OCI-LY7 (cell line): ENCODE measurements around the gene UBE4B. TPM values are rescaled to one million over a fixed set of nuclear protein-coding genes. Genes with fewer than 3 reads are reported as not detected.

Experiments
- BruUV-seq: library from RNA; stranded (reverse); fragments of 400-500 nt; replicated peaks from 2 replicates; lab custom pipeline; 2021; lab: Mats Ljungman, UMichigan
- CTCF ChIA-PET: fragments of 300-600 bp; sonication (Branson Sonifier 250); formaldehyde crosslinking; loops from one replicate; lab custom pipeline; 2022; ENCODE audit warnings: antibody characterized with exemption; ENCODE audit not compliant: unreplicated experiment; lab: Charles Lee
- POLR2A ChIA-PET: fragments of 300-600 bp; sonication (Branson Sonifier 250); formaldehyde crosslinking; loops from one replicate; lab custom pipeline; 2022; ENCODE audit warnings: antibody characterized with exemption; lab: Charles Lee
- DNase-seq: peaks from one replicate; pipeline ENCODE4 v3.0.0-alpha.2; 2015; ENCODE audit warnings: low spot score
- H2AFZ ChIP-seq: fragments of 200-600 bp; sonication (generic), shearing (Covaris generic); 2 replicates; pipeline ENCODE4 v1.6.1; 2014; ENCODE audit warnings: mild to moderate bottlenecking, antibody characterized with exemption, low read length, moderate library complexity
- H3K27ac ChIP-seq: fragments of 200-600 bp; sonication (generic); 2 replicates; pipeline ENCODE4 v1.5.1; 2014; ENCODE audit warnings: mixed run types, low read depth, mild to moderate bottlenecking, moderate library complexity, low read length, inconsistent platforms; ENCODE audit not compliant: poor library complexity, severe bottlenecking
- H3K36me3 ChIP-seq: fragments of 200-600 bp; sonication (generic); 2 replicates; pipeline ENCODE4 v1.6.1; 2014; ENCODE audit warnings: mild to moderate bottlenecking, antibody characterized with exemption, low read length, moderate library complexity, mixed read lengths; ENCODE audit not compliant: insufficient read depth
- H3K4me1 ChIP-seq: fragments of 200-600 bp; sonication (generic); 2 replicates; pipeline ENCODE4 v1.5.1; 2014; ENCODE audit warnings: mild to moderate bottlenecking, low read length; ENCODE audit not compliant: insufficient read depth, poor library complexity, severe bottlenecking
- H3K4me2 ChIP-seq: fragments of 200-600 bp; sonication (generic); 2 replicates; pipeline ENCODE4 v1.6.1; 2014; ENCODE audit warnings: mild to moderate bottlenecking, low read length
- H3K4me3 ChIP-seq: fragments of 200-600 bp; sonication (generic); 2 replicates; pipeline ENCODE4 v1.5.1; 2014; ENCODE audit warnings: mild to moderate bottlenecking, low read depth, low read length; ENCODE audit not compliant: poor library complexity, severe bottlenecking
- H3K79me2 ChIP-seq: fragments of 200-600 bp; sonication (generic); 2 replicates; pipeline ENCODE4 v1.6.1; 2016; ENCODE audit warnings: low read depth, mild to moderate bottlenecking, low read length, moderate library complexity, mixed read lengths; ENCODE audit not compliant: insufficient read depth
- H3K9me2 ChIP-seq: fragments of 200-600 bp; sonication (generic); 2 replicates; pipeline ENCODE4 v1.6.1; 2016; ENCODE audit warnings: mild to moderate bottlenecking, low read length, mixed read lengths; ENCODE audit not compliant: insufficient read depth
- H3K9me3 ChIP-seq: fragments of 200-600 bp; sonication (generic); 2 replicates; pipeline ENCODE4 v1.6.1; 2014; ENCODE audit warnings: mild to moderate bottlenecking, mixed run types, low read length, mixed read lengths
- H4K20me1 ChIP-seq: fragments of 200-600 bp; sonication (generic); 2 replicates; pipeline ENCODE4 v1.6.1; 2014; ENCODE audit warnings: mild to moderate bottlenecking, antibody characterized with exemption, low read length, moderate library complexity, mixed read lengths; ENCODE audit not compliant: insufficient read depth
- CTCF ChIP-seq: fragments of 200-600 bp; sonication (generic); conservative IDR thresholded peaks from 2 replicates; pipeline ENCODE4 v1.5.1; 2014; ENCODE audit warnings: mild to moderate bottlenecking, antibody characterized with exemption, low read length, moderate library complexity, mixed read lengths
- EZH2phosphoT487 ChIP-seq: fragments of 200-600 bp; sonication (generic); IDR thresholded peaks from 2 replicates; pipeline ENCODE4 v1.6.1; 2018; ENCODE audit warnings: low read depth, borderline replicate concordance, mild to moderate bottlenecking, mixed run types, antibody characterized with exemption, low read length, moderate library complexity, mixed read lengths
- intact Hi-C: fragments of 100-400 bp; cut with micrococcal nuclease; formaldehyde crosslinking; loops from one replicate; pipeline ENCODE4 v1.10.0; 2022; ENCODE audit not compliant: unreplicated experiment
- total RNA-seq, 2 experiments: library from RNA; depleted of rRNA in 1 of 2; stranded (reverse); fragments of >200 nt in 1 of 2; shearing (Covaris generic) in 1 of 2; gene quantifications; 2 replicates each; pipeline ENCODE4 v1.2.3, GENCODE V29; 2014 to 2022

Gene UBE4B
- total RNA-seq, 2 experiments from 2014 or later, result 21.5 to 40.7 TPM

DNA sequence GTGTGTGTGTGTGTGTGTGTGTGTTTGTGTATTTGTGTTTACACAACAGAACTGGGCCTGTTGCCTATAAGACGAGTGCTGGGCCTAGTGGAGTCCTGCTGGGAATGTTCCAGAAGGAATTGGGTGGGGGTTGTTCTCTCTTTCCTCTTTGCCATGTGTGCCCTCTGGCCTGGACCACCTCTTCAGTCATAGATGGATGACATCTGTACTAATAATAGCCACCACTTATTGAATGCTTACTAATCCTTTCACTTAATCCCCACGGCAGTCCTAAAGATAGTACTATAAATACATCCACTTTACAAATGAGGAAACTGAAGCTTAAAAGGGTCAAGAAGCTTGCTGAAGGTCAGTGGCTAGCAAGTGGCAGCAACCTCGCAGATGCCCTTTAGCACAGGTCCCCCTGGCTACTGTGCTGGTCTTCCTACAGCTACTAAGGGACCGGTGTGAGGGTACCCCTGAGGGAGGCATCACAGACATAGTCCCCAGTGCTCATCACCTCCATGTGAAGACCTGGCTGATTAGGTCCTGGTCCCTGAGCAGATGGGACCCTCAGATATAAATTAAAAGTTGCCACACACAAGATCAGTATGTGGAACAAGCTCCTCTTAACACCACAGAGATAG is 122.4 kb downstream of the UBE4B start:
- ChIA-PET CTCF (interaction anchor here (0.5 kb wide), 1 partner anchor 326 kb away, joined by 3 read pairs; no protein-coding TSS in a partner anchor), POLR2A (no interaction called here)
- no peaks in the 10 kb centered on the region for H3K4me1 ChIP-seq
- H3K9me3 ChIP-seq, result no peaks in the 10 kb centered on the region
- H2AFZ ChIP-seq, result no peak overlapping the region
- no peak for DNase-seq
- H3K4me3 ChIP-seq, result no peak overlapping the region
- no peak overlapping the region for H3K27ac ChIP-seq
- H3K9me2 ChIP-seq, result no peaks in the 10 kb centered on the region
- no TSS peak for BruUV-seq
- H3K4me2 ChIP-seq, result no peak overlapping the region
- intact Hi-C loops, result loop anchor here (10.0 kb wide), 1 partner anchor 210 kb away; the partner anchor contains the start of genes LZIC and NMNAT1
- TF ChIP-seq CTCF (no peak), EZH2phosphoT487 (no peak)
- no peaks in the 10 kb centered on the region for H3K79me2 ChIP-seq
- H3K36me3 ChIP-seq, result peaks cover 3% of the 10 kb centered on the region
- H4K20me1 ChIP-seq, result no peaks in the 10 kb centered on the region

- intact Hi-C loops, result no loop called here
- no peak overlapping the region for H3K27ac ChIP-seq
- no peak overlapping the region for H3K4me2 ChIP-seq
- no peaks in the 10 kb centered on the region for H3K9me2 ChIP-seq
- H2AFZ ChIP-seq, result no peak overlapping the region
- no peaks in the 10 kb centered on the region for H3K9me3 ChIP-seq
- peaks cover 7% of the 10 kb centered on the region for H3K36me3 ChIP-seq
- TF ChIP-seq EZH2phosphoT487 (no peak), CTCF (no peak)
- CTCF ChIA-PET, result no interaction called here
- no peak overlapping the region for H3K4me3 ChIP-seq
- no peaks in the 10 kb centered on the region for H3K79me2 ChIP-seq
- H3K4me1 ChIP-seq, result no peaks in the 10 kb centered on the region
- DNase-seq, result no peak
- POLR2A ChIA-PET, result interaction anchor here (0.6 to 1.1 kb wide), 2 partner anchors 41 to 49 kb away, joined by 4 read pairs; no protein-coding TSS in a partner anchor
- BruUV-seq, result no TSS peak
- no peaks in the 10 kb centered on the region for H4K20me1 ChIP-seq
Measured at GRCh38 chr1:10160173-10160572, 127.4 kb downstream of the UBE4B start.

- intact Hi-C loops, result no loop called here
- H3K36me3 ChIP-seq, result peaks cover 7% of the 10 kb centered on the region
- TF ChIP-seq CTCF, result no peak
- no peak for TF ChIP-seq EZH2phosphoT487
- DNase-seq, result no peak
- H3K4me2 ChIP-seq, result no peak overlapping the region
- ChIA-PET CTCF (no interaction called here), POLR2A (interaction anchor here (0.6 kb wide), 1 partner anchor 49 kb away, joined by 4 read pairs; no protein-coding TSS in a partner anchor)
- H3K79me2 ChIP-seq, result no peaks in the 10 kb centered on the region
- no peaks in the 10 kb centered on the region for H3K9me2 ChIP-seq
- H2AFZ ChIP-seq, result no peak overlapping the region
- no peak overlapping the region for H3K4me3 ChIP-seq
- BruUV-seq, result no TSS peak
- H3K9me3 ChIP-seq, result no peaks in the 10 kb centered on the region
- H4K20me1 ChIP-seq, result no peaks in the 10 kb centered on the region
- H3K4me1 ChIP-seq, result no peaks in the 10 kb centered on the region
- H3K27ac ChIP-seq, result no peak overlapping the region
Measured at GRCh38 chr1:10160907-10161490, 128.2 kb downstream of the UBE4B start.
